HCT116 (cell line): ENCODE data around the gene IGSF23. TPM values are rescaled to one million over a fixed set of nuclear protein-coding genes. Genes with fewer than 3 reads are reported as not detected.

Experiments
- ATAC-seq: fragments of 200-7000 bp; cut with Tn5 transposase; 2 replicates; pipeline ENCODE4 v1.9.1; 2020; ENCODE audit warnings: mild to moderate bottlenecking, moderate library complexity
- BruUV-seq: library from RNA; stranded (reverse); fragments of 400-500 nt; replicated peaks from 2 replicates; lab custom pipeline; 2021; lab: Mats Ljungman, UMichigan
- CTCF ChIA-PET: fragments of 300-600 bp; sonication (Branson Sonifier 250); formaldehyde crosslinking; loops from one replicate; lab custom pipeline; 2021; ENCODE audit warnings: antibody characterized with exemption; lab: Charles Lee
- POLR2A ChIA-PET: fragments of 300-600, 350-600 bp; sonication (Branson Sonifier 250); formaldehyde crosslinking; loops from one replicate; lab custom pipeline; 2021; ENCODE audit warnings: antibody characterized with exemption; lab: Charles Lee
- RAD21 ChIA-PET, 2 experiments: fragments of 300-600 bp; sonication (Branson Sonifier 250); formaldehyde crosslinking; loops; one replicate each; lab custom pipeline; 2023; ENCODE audit warnings: low total read pairs in 2 of 2; ENCODE audit not compliant: uncharacterized antibody in 2 of 2, unreplicated experiment in 2 of 2, low non-redundant PET in 1 of 2; lab: Charles Lee
- DNase-seq: peaks from one replicate; pipeline ENCODE4 v3.0.0-alpha.2; 2010; ENCODE audit warnings: low read depth, low spot score
- H2AFZ ChIP-seq: fragments of 200-600 bp; shearing (Covaris generic), sonication (generic); 2 replicates; pipeline ENCODE4 v1.6.1; 2017; ENCODE audit warnings: low read depth, mixed run types, mixed read lengths, antibody characterized with exemption, low read length; ENCODE audit not compliant: poor library complexity, severe bottlenecking
- H3K27ac ChIP-seq: 2 replicates; pipeline ENCODE4 v1.5.1; 2012; ENCODE audit warnings: low read depth, low read length
- H3K27me3 ChIP-seq: fragments of 200-600 bp; sonication (generic); 2 replicates; pipeline ENCODE4 v1.6.1; 2016; ENCODE audit warnings: mixed run types, low read length, mixed read lengths; ENCODE audit not compliant: insufficient read depth
- H3K36me3 ChIP-seq, 2 experiments: fragments of 200-500 bp in 1 of 2; fragments of 200-600 bp in 1 of 2; sonication (Bioruptor generic) in 1 of 2; sonication (generic) in 1 of 2; 2 replicates each; pipeline versions ENCODE4 v1.5.1 to v1.6.1; 2014 to 2016; ENCODE audit warnings: low read length in 2 of 2, inconsistent platforms in 1 of 2, mixed read lengths in 1 of 2, mixed run types in 1 of 2; ENCODE audit not compliant: insufficient read depth in 2 of 2, control insufficient read depth in 1 of 2
- H3K4me1 ChIP-seq, 2 experiments: fragments of 200-600 bp in 1 of 2; sonication (generic) in 1 of 2; 2 replicates each; pipeline versions ENCODE4 v1.5.1 to v1.6.1; 2012 to 2017; ENCODE audit warnings: low read length in 2 of 2, inconsistent platforms in 1 of 2, mild to moderate bottlenecking in 1 of 2, mixed read lengths in 1 of 2, mixed run types in 1 of 2, moderate library complexity in 1 of 2; ENCODE audit not compliant: insufficient read depth in 2 of 2, control insufficient read depth in 1 of 2
- H3K4me2 ChIP-seq: fragments of 200-600 bp; sonication (generic); 2 replicates; pipeline ENCODE4 v1.6.1; 2017; ENCODE audit warnings: mixed run types, low read length, mixed read lengths
- H3K4me3 ChIP-seq, 2 experiments: fragments of 200-600 bp in 1 of 2; sonication (generic) in 1 of 2; replicated peaks in 1 of 2; 2 replicates each; pipeline ENCODE4 v1.5.1; 2011 to 2016; ENCODE audit warnings: low read length in 2 of 2, control low read depth in 1 of 2, low read depth in 1 of 2, mild to moderate bottlenecking in 1 of 2, mixed read lengths in 1 of 2, mixed run types in 1 of 2
- H3K79me2 ChIP-seq: fragments of 200-600 bp; sonication (generic); 2 replicates; pipeline ENCODE4 v1.6.1; 2017; ENCODE audit warnings: mild to moderate bottlenecking, mixed run types, low read length, moderate library complexity, mixed read lengths; ENCODE audit not compliant: insufficient read depth
- H3K9ac ChIP-seq: fragments of 200-600 bp; sonication (generic); 2 replicates; pipeline ENCODE4 v1.6.1; 2016; ENCODE audit warnings: low read length, mixed read lengths
- H3K9me2 ChIP-seq: fragments of 200-600 bp; sonication (generic), shearing (Covaris generic); 2 replicates; pipeline ENCODE4 v1.6.1; 2017; ENCODE audit warnings: mixed run types, mild to moderate bottlenecking, moderate library complexity; ENCODE audit not compliant: insufficient read depth
- H3K9me3 ChIP-seq, 2 experiments: fragments of 200-500 bp in 1 of 2; fragments of 200-600 bp in 1 of 2; sonication (Bioruptor generic) in 1 of 2; sonication (generic) in 1 of 2; 2 replicates each; pipeline ENCODE4 v1.6.1; 2014 to 2017; ENCODE audit warnings: low read length in 2 of 2, mixed read lengths in 2 of 2, inconsistent platforms in 1 of 2, low read depth in 1 of 2, mild to moderate bottlenecking in 1 of 2, mixed run types in 1 of 2, moderate library complexity in 1 of 2; ENCODE audit not compliant: control insufficient read depth in 1 of 2, insufficient read depth in 1 of 2
- H4K20me1 ChIP-seq: fragments of 200-600 bp; sonication (generic), shearing (Covaris generic); 2 replicates; pipeline ENCODE4 v1.6.1; 2017; ENCODE audit warnings: mixed run types, mild to moderate bottlenecking, moderate library complexity; ENCODE audit not compliant: insufficient read depth
- EGR1 ChIP-seq: IDR thresholded peaks from 2 replicates; pipeline ENCODE4 v1.6.1; 2012; ENCODE audit warnings: low read depth
- ELF1 ChIP-seq: IDR thresholded peaks from 2 replicates; pipeline ENCODE4 v1.6.1; 2012; ENCODE audit warnings: low read depth, borderline replicate concordance
- EZH2 ChIP-seq: fragments of 200-600 bp; sonication (generic); IDR thresholded peaks from 2 replicates; pipeline ENCODE4 v1.6.1; 2017; ENCODE audit warnings: antibody characterized with exemption, mixed run types
- JUND ChIP-seq: IDR thresholded peaks from 2 replicates; pipeline ENCODE4 v1.6.1; 2012
- MAX ChIP-seq: IDR thresholded peaks from 2 replicates; pipeline ENCODE4 v1.6.1; 2012
- POLR2A ChIP-seq: IDR thresholded peaks from 2 replicates; pipeline ENCODE4 v1.7.0; 2011; ENCODE audit warnings: borderline replicate concordance; ENCODE audit not compliant: insufficient read depth, insufficient read length; ENCODE audit errors: extremely low read depth
- POLR2AphosphoS5 ChIP-seq: IDR thresholded peaks from 2 replicates; pipeline ENCODE4 v1.6.1; 2011; ENCODE audit warnings: mild to moderate bottlenecking, low read depth, low read length, moderate library complexity
- RAD21 ChIP-seq: IDR thresholded peaks from 2 replicates; pipeline ENCODE4 v1.6.1; 2012; ENCODE audit warnings: low read depth, mild to moderate bottlenecking
- SIN3A ChIP-seq: IDR thresholded peaks from 2 replicates; pipeline ENCODE4 v1.6.1; 2012; ENCODE audit warnings: low read depth
- SP1 ChIP-seq: IDR thresholded peaks from 2 replicates; pipeline ENCODE4 v1.6.1; 2012; ENCODE audit warnings: low read depth
- SRF ChIP-seq: IDR thresholded peaks from 2 replicates; pipeline ENCODE4 v1.6.1; 2012; ENCODE audit warnings: low read depth
- ZFX ChIP-seq: fragments of 450-650 bp; IDR thresholded peaks from 2 replicates; pipeline ENCODE4 v1.6.1; 2017
- ZNF274 ChIP-seq: fragments of 200-500 bp; sonication (Bioruptor generic); IDR thresholded peaks from 2 replicates; pipeline ENCODE4 v1.6.1; 2014; ENCODE audit warnings: mild to moderate bottlenecking, low read depth, low read length, inconsistent platforms
- intact Hi-C: fragments of 100-400 bp; cut with micrococcal nuclease; formaldehyde crosslinking; loops from 2 replicates; pipeline ENCODE4 v1.10.0; 2022
- total RNA-seq: library from RNA; stranded (reverse); gene quantifications from one replicate; pipeline ENCODE4 v1.2.1, GENCODE V29; 2021; ENCODE audit not compliant: unreplicated experiment
- TF ChIP-seq, protein P1 (sequence below): IDR thresholded peaks from 2 replicates; pipeline ENCODE4 v1.6.1; 2011; ENCODE audit warnings: mild to moderate bottlenecking, low read length, moderate library complexity; ENCODE audit not compliant: insufficient replicate concordance; ENCODE audit errors: extremely low read depth
- TF ChIP-seq, protein P2 (sequence below): IDR thresholded peaks from 2 replicates; pipeline ENCODE4 v1.6.1; 2012; ENCODE audit warnings: low read depth

The IGSF23 gene
- total RNA-seq, 1 experiment from 2014 or later: not detected

DNA sequence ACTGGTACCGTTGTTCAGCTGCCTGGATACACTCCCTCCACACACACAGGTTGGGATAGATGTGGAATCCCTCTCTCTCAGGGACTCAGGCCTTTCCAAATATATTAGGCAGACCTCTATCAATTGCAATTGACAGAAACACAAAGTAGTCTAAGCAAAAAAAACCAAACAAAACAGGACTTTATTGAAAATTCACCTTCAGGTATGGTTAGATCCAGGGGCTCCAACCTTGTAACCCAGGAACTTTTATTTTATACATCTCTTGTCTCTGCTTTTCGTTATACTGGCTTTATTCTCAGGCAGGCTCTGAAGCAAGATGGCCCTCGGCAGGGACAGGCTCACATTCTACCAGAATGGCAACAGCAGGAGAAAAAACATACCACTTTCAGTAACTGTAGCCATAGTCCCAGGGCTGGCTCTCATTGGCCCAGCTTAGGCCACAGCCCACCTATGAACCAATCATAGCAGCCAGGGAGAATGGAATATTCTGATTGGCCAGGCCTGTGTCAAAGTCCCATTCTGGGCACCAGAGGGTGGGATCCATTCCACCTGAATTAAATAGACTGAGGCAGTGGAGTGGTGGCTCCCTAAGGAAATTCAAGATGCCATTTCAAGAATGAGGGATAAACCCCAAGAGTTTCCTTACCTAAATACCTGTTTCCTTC is 44.8 kb downstream of the IGSF23 start:
- Histone ChIP-seq H3K4me2 (no peak overlapping the region), H2AFZ (no peak overlapping the region), H3K9me2 (no peaks in the 10 kb centered on the region), H3K27me3 (no peaks in the 10 kb centered on the region), H3K27ac (no peak overlapping the region), H3K9ac (no peak overlapping the region), H3K4me1 (no peaks in the 10 kb centered on the region), H4K20me1 (0 out of 2 replicates have a peak, but pooled peaks cover 3% of the 10 kb centered on the region), H3K36me3 (peaks cover 52 to 90% of the 10 kb centered on the region in 2 experiments), H3K79me2 (peaks cover 21% of the 10 kb centered on the region; the same call in 1 of the 2 replicates), H3K4me3 (no peak overlapping the region), H3K9me3 (no peaks in the 10 kb centered on the region)
- POLR2A ChIA-PET: no interaction called here
- RAD21 ChIA-PET: interaction anchor here in 1 of 2 experiments (0.6 kb wide), 1 partner anchor 87 kb away, joined by 3 read pairs; no protein-coding TSS in a partner anchor
- intact Hi-C loops: no loop called here
- CTCF ChIA-PET: interaction anchor here (1.5 to 2.9 kb wide), 3 partner anchors 15 to 88 kb away, joined by 3 to 23 read pairs (median 5); partner anchors contain the start of gene PVR
- TF ChIP-seq POLR2A (no peak), POLR2AphosphoS5 (0 out of 2 replicates have a peak, but pooled peaks have one; percentile 13)
- TF ChIP-seq, protein P1, sequence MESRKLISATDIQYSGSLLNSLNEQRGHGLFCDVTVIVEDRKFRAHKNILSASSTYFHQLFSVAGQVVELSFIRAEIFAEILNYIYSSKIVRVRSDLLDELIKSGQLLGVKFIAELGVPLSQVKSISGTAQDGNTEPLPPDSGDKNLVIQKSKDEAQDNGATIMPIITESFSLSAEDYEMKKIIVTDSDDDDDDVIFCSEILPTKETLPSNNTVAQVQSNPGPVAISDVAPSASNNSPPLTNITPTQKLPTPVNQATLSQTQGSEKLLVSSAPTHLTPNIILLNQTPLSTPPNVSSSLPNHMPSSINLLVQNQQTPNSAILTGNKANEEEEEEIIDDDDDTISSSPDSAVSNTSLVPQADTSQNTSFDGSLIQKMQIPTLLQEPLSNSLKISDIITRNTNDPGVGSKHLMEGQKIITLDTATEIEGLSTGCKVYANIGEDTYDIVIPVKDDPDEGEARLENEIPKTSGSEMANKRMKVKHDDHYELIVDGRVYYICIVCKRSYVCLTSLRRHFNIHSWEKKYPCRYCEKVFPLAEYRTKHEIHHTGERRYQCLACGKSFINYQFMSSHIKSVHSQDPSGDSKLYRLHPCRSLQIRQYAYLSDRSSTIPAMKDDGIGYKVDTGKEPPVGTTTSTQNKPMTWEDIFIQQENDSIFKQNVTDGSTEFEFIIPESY: no peak
- BruUV-seq: no TSS peak
- DNase-seq: no peak
- peak; percentile 74 for ATAC-seq

DNA sequence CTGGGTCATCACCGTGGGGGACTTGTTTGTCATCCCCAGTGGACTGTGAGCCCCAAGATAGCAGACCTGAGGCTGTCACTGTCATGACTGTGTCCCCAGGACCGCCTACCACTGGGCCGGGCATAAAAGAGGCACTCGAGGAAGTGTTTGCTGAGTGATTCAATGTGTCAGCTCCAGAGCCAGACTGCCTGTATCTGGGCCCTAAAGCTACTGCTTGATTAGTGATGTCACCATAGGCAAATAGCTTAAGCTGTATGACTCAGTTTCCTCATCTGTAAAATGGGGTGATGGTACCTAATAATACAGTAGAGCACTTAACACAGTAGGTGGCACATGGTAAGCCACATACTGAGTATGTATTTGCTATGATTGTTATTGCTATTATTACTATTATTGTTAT is 46.7 kb downstream of the IGSF23 start:
- intact Hi-C loops: no loop called here
- Histone ChIP-seq H3K36me3 (peaks cover 43 to 75% of the 10 kb centered on the region in 2 experiments), H3K4me3 (no peak overlapping the region), H3K9me2 (no peaks in the 10 kb centered on the region), H4K20me1 (no peaks in the 10 kb centered on the region), H3K4me1 (no peaks in the 10 kb centered on the region), H2AFZ (no peak overlapping the region), H3K27ac (no peak overlapping the region), H3K27me3 (no peaks in the 10 kb centered on the region), H3K4me2 (no peak overlapping the region), H3K9me3 (no peaks in the 10 kb centered on the region), H3K79me2 (peaks cover 12% of the 10 kb centered on the region; the same call in 1 of the 2 replicates), H3K9ac (no peak overlapping the region)
- ATAC-seq: no peak
- BruUV-seq: no TSS peak
- ChIA-PET POLR2A (no interaction called here), RAD21 (no interaction called here), CTCF (no interaction called here)
- no peak for DNase-seq
- TF ChIP-seq JUND (no peak), MAX (no peak), EGR1 (no peak), EZH2 (no peak), SRF (no peak), ZFX (no peak), SP1 (no peak), ELF1 (no peak), SIN3A (no peak), POLR2A (no peak), RAD21 (no peak), ZNF274 (no peak)
- TF ChIP-seq, protein P2, sequence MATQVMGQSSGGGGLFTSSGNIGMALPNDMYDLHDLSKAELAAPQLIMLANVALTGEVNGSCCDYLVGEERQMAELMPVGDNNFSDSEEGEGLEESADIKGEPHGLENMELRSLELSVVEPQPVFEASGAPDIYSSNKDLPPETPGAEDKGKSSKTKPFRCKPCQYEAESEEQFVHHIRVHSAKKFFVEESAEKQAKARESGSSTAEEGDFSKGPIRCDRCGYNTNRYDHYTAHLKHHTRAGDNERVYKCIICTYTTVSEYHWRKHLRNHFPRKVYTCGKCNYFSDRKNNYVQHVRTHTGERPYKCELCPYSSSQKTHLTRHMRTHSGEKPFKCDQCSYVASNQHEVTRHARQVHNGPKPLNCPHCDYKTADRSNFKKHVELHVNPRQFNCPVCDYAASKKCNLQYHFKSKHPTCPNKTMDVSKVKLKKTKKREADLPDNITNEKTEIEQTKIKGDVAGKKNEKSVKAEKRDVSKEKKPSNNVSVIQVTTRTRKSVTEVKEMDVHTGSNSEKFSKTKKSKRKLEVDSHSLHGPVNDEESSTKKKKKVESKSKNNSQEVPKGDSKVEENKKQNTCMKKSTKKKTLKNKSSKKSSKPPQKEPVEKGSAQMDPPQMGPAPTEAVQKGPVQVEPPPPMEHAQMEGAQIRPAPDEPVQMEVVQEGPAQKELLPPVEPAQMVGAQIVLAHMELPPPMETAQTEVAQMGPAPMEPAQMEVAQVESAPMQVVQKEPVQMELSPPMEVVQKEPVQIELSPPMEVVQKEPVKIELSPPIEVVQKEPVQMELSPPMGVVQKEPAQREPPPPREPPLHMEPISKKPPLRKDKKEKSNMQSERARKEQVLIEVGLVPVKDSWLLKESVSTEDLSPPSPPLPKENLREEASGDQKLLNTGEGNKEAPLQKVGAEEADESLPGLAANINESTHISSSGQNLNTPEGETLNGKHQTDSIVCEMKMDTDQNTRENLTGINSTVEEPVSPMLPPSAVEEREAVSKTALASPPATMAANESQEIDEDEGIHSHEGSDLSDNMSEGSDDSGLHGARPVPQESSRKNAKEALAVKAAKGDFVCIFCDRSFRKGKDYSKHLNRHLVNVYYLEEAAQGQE: no peak
